Mammary epithelial cell (primary cell): ENCODE data around the gene AGO3.

Experiments used
- EZH2 ChIP-seq: IDR thresholded peaks from 2 replicates; pipeline ENCODE4 v1.6.1; 2012; ENCODE audit warnings: low read length, inconsistent platforms, borderline replicate concordance
- TF ChIP-seq, protein P1 (sequence below), 2 donors: IDR thresholded peaks in 1 of 2; conservative IDR thresholded peaks in 1 of 2; 2 replicates each; pipeline ENCODE4 v1.5.1; 2011 to 2012; ENCODE audit warnings: inconsistent platforms in 2 of 2, low read length in 2 of 2, mild to moderate bottlenecking in 2 of 2, control low read depth in 1 of 2, low read depth in 1 of 2; ENCODE audit not compliant: insufficient read depth in 1 of 2; ENCODE audit errors: extremely low read depth in 1 of 2

DNA sequence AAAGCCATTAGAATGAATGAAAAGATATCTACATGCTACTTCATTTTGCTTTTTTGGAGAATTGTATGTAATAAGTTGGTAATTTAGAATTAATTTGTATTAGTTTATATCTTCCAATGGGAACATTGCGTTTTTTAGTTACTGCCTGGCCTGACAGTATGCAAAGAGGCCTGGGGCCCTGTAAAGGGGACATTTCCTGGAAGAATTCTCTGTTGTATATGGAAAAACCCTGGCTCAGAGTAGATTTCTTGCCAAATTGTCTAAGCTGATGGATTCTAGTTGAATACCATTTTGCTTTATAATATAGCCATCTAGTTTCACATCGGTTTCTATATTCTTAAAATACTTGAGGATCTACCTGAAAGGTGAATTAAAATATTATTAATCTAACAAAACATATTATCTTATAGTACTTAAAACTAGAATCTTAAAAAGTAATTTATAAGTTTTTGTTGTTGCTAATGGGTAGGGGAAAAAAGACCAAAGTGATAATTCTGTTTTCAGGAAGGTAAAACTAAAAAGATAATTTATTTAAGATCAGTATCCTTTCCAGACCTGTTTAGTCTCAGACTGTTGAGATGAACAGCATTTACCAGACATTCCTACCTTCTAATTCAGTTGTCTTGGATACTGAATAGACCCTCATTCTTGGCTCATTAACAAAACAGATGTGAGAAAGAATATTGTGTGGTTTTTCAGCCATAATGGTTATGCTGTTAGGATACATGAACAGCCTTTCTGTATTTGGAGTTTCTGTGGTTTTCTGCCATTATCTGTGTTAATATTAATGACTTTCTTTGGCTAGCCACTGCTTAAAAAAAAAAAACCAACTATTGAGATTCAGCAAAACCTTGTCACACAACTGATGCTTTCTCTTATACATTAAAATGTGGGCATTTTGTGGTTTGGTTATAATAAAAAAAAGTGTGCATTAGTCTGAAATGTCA lies 4.8 kb downstream of the AGO3 start:
- no peak for TF ChIP-seq EZH2
- TF ChIP-seq, protein P1, sequence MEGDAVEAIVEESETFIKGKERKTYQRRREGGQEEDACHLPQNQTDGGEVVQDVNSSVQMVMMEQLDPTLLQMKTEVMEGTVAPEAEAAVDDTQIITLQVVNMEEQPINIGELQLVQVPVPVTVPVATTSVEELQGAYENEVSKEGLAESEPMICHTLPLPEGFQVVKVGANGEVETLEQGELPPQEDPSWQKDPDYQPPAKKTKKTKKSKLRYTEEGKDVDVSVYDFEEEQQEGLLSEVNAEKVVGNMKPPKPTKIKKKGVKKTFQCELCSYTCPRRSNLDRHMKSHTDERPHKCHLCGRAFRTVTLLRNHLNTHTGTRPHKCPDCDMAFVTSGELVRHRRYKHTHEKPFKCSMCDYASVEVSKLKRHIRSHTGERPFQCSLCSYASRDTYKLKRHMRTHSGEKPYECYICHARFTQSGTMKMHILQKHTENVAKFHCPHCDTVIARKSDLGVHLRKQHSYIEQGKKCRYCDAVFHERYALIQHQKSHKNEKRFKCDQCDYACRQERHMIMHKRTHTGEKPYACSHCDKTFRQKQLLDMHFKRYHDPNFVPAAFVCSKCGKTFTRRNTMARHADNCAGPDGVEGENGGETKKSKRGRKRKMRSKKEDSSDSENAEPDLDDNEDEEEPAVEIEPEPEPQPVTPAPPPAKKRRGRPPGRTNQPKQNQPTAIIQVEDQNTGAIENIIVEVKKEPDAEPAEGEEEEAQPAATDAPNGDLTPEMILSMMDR (conservative IDR thresholded peaks at IDR 0.05 in 1 of 2, IDR thresholded peaks at IDR 0.05 in 1 of 2; ENCODE audit: extremely low read depth in 1 of 2, insufficient read depth in 1 of 2, low read depth in 1 of 2, low read length in 2 of 2), result no peak
